Ectodermal cell (in vitro differentiated cells): Measurements from ENCODE around the gene VWA7.

Source experiments
- H3K27ac ChIP-seq: 2 replicates; pipeline ENCODE4 v1.7.0; 2013; ENCODE audit warnings: mild to moderate bottlenecking, low read depth, low read length; ENCODE audit not compliant: insufficient read depth, poor library complexity, severe bottlenecking
- H3K27me3 ChIP-seq: 2 replicates; pipeline ENCODE4 v1.7.0; 2013; ENCODE audit warnings: mild to moderate bottlenecking, low read length; ENCODE audit not compliant: insufficient read depth, control insufficient read depth, poor library complexity, severe bottlenecking
- H3K36me3 ChIP-seq: one replicate; pipeline ENCODE4 v1.7.0; 2013; ENCODE audit warnings: low read length; ENCODE audit not compliant: control insufficient read depth, insufficient read depth
- H3K4me1 ChIP-seq: one replicate; pipeline ENCODE4 v1.7.0; 2013; ENCODE audit warnings: low read length; ENCODE audit not compliant: control insufficient read depth, insufficient read depth
- H3K4me3 ChIP-seq: 2 replicates; pipeline ENCODE4 v1.7.0; 2013; ENCODE audit warnings: low read depth, low read length, control low read depth; ENCODE audit not compliant: insufficient read depth
- H3K9me3 ChIP-seq: 2 replicates; pipeline ENCODE4 v1.7.0; 2013; ENCODE audit warnings: mild to moderate bottlenecking, low read length, moderate library complexity; ENCODE audit not compliant: control insufficient read depth
- WGBS, 2 experiments: methylation state at CpG; one replicate each; pipeline ENCODE4 v1.1.7; 2013; ENCODE audit warnings: missing lambda C conversion rate in 2 of 2; 5-methylcytosine and 5-hydroxymethylcytosine counted together

Gene VWA7

GRCh38 chr6:31765559-31765909 lies 11.6 kb downstream of the VWA7 start:
- Histone ChIP-seq H3K4me1 (peaks cover 22% of the 10 kb centered on the region), H3K9me3 (no peaks in the 10 kb centered on the region), H3K27ac (no peak overlapping the region), H3K36me3 (no peaks in the 10 kb centered on the region), H3K27me3 (no peaks in the 10 kb centered on the region), H3K4me3 (no peak overlapping the region)
- WGBS, 2 experiments: 91 to 94% methylated on average over 9 of the region's 9 CpGs

GRCh38 chr6:31764198-31764597 lies 12.9 kb downstream of the VWA7 start:
- Histone ChIP-seq H3K9me3 (no peaks in the 10 kb centered on the region), H3K4me1 (peaks cover 22% of the 10 kb centered on the region), H3K27me3 (no peaks in the 10 kb centered on the region), H3K27ac (peak overlapping the region; percentile 22), H3K36me3 (peaks cover 5% of the 10 kb centered on the region), H3K4me3 (no peak overlapping the region)
- WGBS, 2 experiments: 80 to 82% methylated on average over 4 of the region's 4 CpGs

- peak overlapping the region; percentile 87 for H3K27ac ChIP-seq
- H3K36me3 ChIP-seq: peaks cover 5% of the 10 kb centered on the region
- H3K27me3 ChIP-seq: no peaks in the 10 kb centered on the region
- 2 to 6% methylated on average over 1 of the region's 1 CpG for WGBS, 2 experiments
- H3K4me3 ChIP-seq: no peak overlapping the region
- no peaks in the 10 kb centered on the region for H3K9me3 ChIP-seq
- H3K4me1 ChIP-seq: peaks cover 22% of the 10 kb centered on the region
Measured at GRCh38 chr6:31763619-31763940, 13.5 kb downstream of the VWA7 start.

GRCh38 chr6:31762878-31763618 lies 14.1 kb downstream of the VWA7 start:
- Histone ChIP-seq H3K9me3 (no peaks in the 10 kb centered on the region), H3K27me3 (no peaks in the 10 kb centered on the region), H3K36me3 (peaks cover 5% of the 10 kb centered on the region), H3K27ac (peak overlapping the region; percentile 87), H3K4me3 (no peak overlapping the region), H3K4me1 (peaks cover 22% of the 10 kb centered on the region)
- 83 to 85% methylated on average over 8 of the region's 8 CpGs for WGBS, 2 experiments

GRCh38 chr6:31762356-31762755 lies 14.8 kb downstream of the VWA7 start, which contains the start of gene SAPCD1:
SAPCD1 (plus strand) TSS chr6:31762656; CDS start chr6:31763055, 399 bp downstream.
- Histone ChIP-seq H3K36me3 (peaks cover 5% of the 10 kb centered on the region), H3K4me3 (no peak within 1 kb of the TSS), H3K9me3 (no peaks in the 10 kb centered on the region), H3K4me1 (peaks cover 22% of the 10 kb centered on the region), H3K27ac (peak within 1 kb of the TSS; percentile 87), H3K27me3 (no peaks in the 10 kb centered on the region)
- 88 to 93% methylated on average over 3 to 4 of the region's 4 CpGs for WGBS, 2 experiments

GRCh38 chr6:31761343-31761742 lies 15.8 kb downstream of the VWA7 start:
- no peak overlapping the region for H3K4me3 ChIP-seq
- H3K27me3 ChIP-seq: no peaks in the 10 kb centered on the region
- 96% methylated on average over 8 of the region's 8 CpGs for WGBS, 2 experiments
- H3K9me3 ChIP-seq: no peaks in the 10 kb centered on the region
- H3K4me1 ChIP-seq: peaks cover 22% of the 10 kb centered on the region
- peaks cover 5% of the 10 kb centered on the region for H3K36me3 ChIP-seq
- no peak overlapping the region for H3K27ac ChIP-seq

- 93 to 95% methylated on average over 5 of the region's 5 CpGs for WGBS, 2 experiments
- Histone ChIP-seq H3K36me3 (peaks cover 5% of the 10 kb centered on the region), H3K4me1 (peaks cover 16% of the 10 kb centered on the region)
Measured at GRCh38 chr6:31760790-31761189, 16.3 kb downstream of the VWA7 start.

GRCh38 chr6:31758281-31758680 lies 18.8 kb downstream of the VWA7 start:
- no peaks in the 10 kb centered on the region for H3K9me3 ChIP-seq
- peaks cover 5% of the 10 kb centered on the region for H3K36me3 ChIP-seq
- H3K4me1 ChIP-seq: peaks cover 7% of the 10 kb centered on the region
- no peak overlapping the region for H3K4me3 ChIP-seq
- 95 to 96% methylated on average over 2 of the region's 2 CpGs for WGBS, 2 experiments
- H3K27ac ChIP-seq: no peak overlapping the region
- H3K27me3 ChIP-seq: no peaks in the 10 kb centered on the region

More at GRCh38 chr6:31760790-31761189, 16.3 kb downstream of the VWA7 start:
- no peaks in the 10 kb centered on the region for H3K9me3 ChIP-seq
- H3K27me3 ChIP-seq: no peaks in the 10 kb centered on the region
- no peak overlapping the region for H3K4me3 ChIP-seq
- H3K27ac ChIP-seq: no peak overlapping the region

GRCh38 chr6:31752739-31753319 lies 24.3 kb downstream of the VWA7 start:
- no peaks in the 10 kb centered on the region for H3K9me3 ChIP-seq
- no peaks in the 10 kb centered on the region for H3K36me3 ChIP-seq
- WGBS, 2 experiments: 85 to 98% methylated on average over 7 to 8 of the region's 8 CpGs
- H3K4me3 ChIP-seq: no peak overlapping the region
- H3K27me3 ChIP-seq: no peaks in the 10 kb centered on the region
- no peaks in the 10 kb centered on the region for H3K4me1 ChIP-seq
- no peak overlapping the region for H3K27ac ChIP-seq

- Histone ChIP-seq H3K36me3 (no peaks in the 10 kb centered on the region), H3K4me3 (no peak overlapping the region), H3K4me1 (no peaks in the 10 kb centered on the region), H3K27ac (no peak overlapping the region), H3K9me3 (no peaks in the 10 kb centered on the region), H3K27me3 (no peaks in the 10 kb centered on the region)
- WGBS, 2 experiments: 96 to 98% methylated on average over 6 of the region's 7 CpGs
Measured at GRCh38 chr6:31750411-31751022, 26.6 kb downstream of the VWA7 start.
